ENCODE results near the gene DCAF5.

- TF ChIP-seq POLR2AphosphoS5 (IDR thresholded peaks at IDR 0.05; ENCODE audit: borderline replicate concordance, low read depth, low read length) (no peak), EZH2 (IDR thresholded peaks at IDR 0.05) (no peak)
These were observed 56.0 kb downstream of the DCAF5 start for GRCh38 chr14:69096781-69097475.

Data from SK-N-MC (cell line).